LNCAP (cell line): ENCODE results near the gene GRWD1.

ENCODE experiments used
- TF ChIP-seq, protein P1 (sequence below): fragments of 450-650 bp; IDR thresholded peaks from 2 replicates; pipeline ENCODE4 v1.5.1; 2017; ENCODE audit warnings: mild to moderate bottlenecking

GRWD1 gene

DNA sequence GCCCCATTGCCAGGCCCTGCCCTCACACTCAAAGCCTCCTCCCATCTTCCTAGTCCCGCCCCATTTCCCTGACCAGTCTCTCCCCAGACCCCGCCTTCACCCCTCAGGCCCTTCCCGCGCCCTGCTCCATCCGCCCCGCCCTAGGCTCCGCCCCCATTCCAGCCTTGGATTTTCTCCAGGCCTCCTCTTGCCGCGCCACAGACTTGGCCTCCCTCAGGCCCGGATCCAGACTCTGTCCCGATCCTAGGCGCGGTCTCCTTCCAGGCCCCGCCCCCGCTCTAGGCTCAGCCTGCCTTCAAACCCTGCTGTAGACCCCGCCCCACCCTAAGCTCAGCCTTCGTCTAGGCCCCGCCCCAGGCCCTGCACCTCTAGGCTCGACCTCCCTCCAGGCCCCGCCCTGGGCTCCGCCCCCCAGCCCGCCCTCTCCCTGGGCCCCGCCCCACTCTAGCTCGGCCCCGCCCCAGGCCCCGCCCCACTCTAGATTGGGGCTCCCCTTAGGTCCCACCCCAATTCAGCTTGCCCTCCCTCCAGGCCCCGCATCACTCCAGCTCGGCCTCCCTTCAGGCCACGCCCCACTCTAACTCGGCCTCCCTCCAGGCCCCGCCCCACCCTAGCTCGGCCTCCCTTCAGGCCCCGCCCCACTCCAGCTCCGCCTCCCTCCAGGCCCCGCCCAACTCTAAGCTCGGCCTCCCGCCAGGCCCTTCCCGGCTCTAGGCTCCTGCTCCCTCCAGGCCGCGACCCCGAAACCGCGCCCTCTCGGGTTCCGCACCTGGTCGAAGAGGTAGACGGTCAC is 47.3 kb downstream of the GRWD1 start:
- TF ChIP-seq, protein P1, sequence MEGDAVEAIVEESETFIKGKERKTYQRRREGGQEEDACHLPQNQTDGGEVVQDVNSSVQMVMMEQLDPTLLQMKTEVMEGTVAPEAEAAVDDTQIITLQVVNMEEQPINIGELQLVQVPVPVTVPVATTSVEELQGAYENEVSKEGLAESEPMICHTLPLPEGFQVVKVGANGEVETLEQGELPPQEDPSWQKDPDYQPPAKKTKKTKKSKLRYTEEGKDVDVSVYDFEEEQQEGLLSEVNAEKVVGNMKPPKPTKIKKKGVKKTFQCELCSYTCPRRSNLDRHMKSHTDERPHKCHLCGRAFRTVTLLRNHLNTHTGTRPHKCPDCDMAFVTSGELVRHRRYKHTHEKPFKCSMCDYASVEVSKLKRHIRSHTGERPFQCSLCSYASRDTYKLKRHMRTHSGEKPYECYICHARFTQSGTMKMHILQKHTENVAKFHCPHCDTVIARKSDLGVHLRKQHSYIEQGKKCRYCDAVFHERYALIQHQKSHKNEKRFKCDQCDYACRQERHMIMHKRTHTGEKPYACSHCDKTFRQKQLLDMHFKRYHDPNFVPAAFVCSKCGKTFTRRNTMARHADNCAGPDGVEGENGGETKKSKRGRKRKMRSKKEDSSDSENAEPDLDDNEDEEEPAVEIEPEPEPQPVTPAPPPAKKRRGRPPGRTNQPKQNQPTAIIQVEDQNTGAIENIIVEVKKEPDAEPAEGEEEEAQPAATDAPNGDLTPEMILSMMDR, result no peak

DNA sequence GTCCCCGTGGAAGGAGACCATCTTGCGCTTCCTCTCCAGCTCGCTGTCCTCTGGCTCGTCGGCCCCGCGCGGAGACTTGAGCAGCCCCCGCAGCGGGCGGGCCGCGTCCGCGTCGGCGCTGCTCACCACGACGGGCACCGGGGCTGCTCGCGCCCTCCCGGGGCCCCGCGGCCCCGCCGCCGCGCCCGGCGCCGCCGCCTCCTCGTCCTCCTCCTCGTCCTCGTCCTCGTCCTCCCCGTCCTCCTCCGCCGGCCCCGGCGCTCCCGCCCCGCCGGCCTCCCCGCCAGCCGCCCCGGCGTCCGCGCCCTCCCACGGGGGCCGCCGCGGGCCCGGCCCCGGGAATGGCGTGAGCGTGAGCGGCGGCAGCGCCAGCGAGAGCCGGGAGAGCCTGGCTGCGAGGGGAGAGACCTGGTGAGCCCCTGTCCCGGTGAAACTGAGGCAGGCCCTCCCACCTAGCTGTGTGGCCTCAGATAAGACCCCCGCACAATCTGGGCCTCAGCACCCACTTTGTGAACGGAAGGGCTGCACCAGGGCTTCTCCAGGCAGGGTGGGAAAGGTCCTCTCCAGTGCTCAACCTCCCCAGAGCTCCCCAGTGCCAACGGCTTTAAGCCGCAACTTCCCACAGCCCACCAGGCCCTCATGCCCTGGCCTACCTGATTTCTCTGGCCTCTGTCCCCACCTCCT is 48.1 kb downstream of the GRWD1 start:
- TF ChIP-seq, protein P1, result no peak

- TF ChIP-seq, protein P1, result no peak
These were observed 49.6 kb downstream of the GRWD1 start for GRCh38 chr19:48495396-48495795.

DNA sequence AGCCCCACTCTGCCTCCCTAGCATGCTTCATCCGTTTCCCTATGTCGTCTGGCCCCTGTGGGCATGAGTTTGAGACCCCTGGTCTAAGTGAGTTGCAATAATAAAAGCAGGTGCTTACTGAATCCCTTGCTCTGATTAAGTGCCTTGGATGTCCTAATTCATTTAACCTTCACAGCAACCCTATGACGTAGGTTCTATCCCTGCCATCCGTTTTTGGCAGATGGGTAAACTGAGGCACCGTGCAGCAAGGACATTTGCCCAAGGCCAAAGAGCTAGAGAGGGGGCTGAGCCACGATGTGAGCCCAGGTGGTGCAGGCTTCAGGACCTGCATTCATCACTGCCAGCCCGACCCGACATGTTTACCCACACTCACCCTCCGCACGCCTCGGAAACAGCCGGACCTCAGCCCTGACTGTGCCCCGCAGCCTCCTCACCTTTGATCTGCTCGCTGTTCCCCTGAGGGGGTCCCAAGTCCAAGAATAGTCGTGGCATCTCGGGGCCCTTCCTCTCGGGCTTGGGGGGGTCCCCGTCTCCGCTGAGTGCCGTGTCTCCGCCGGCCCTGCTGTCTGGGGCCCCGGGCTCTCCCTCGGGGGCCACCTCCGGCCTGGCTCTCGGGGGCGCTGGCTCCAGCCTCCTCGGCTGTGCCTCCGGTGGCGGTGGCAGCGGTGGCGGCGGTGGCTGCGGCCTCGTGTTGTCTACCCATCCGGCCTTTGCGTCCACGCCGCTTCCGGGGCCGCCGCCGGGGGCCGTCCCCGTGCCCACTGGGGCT is 51.4 kb downstream of the GRWD1 start:
- TF ChIP-seq, protein P1, result no peak

- TF ChIP-seq, protein P1, result no peak
These were observed 52.2 kb downstream of the GRWD1 start for GRCh38 chr19:48497728-48498594.

- TF ChIP-seq, protein P1, result no peak
These were observed 53.0 kb downstream of the GRWD1 start for GRCh38 chr19:48498595-48499311.
